AG04449 (cell line): ENCODE data around the gene PDE1C.

Experiments used
- CTCF ChIA-PET: fragments of 350-600 bp; formaldehyde crosslinking; extraction: SDS; loops from one replicate; lab custom pipeline; 2021; ENCODE audit warnings: antibody characterized with exemption; lab: Yijun Ruan, JAX
- POLR2A ChIA-PET: fragments of 400-600, 350-600 bp; formaldehyde crosslinking; extraction: SDS; loops from one replicate; lab custom pipeline; 2020; ENCODE audit warnings: antibody characterized with exemption, inconsistent platforms; lab: Yijun Ruan, JAX
- DNase-seq: peaks from one replicate; pipeline ENCODE4 v3.0.0-alpha.2; 2010; ENCODE audit warnings: low read depth, low spot score
- H3K4me3 ChIP-seq: 2 replicates; pipeline ENCODE4 v1.5.1; 2011; ENCODE audit warnings: low read depth, mild to moderate bottlenecking, control low read depth, low read length
- CTCF ChIP-seq: IDR thresholded peaks from one replicate; pipeline ENCODE4 v1.5.1; 2011; ENCODE audit warnings: mild to moderate bottlenecking, moderate library complexity, low read length, control low read depth, inconsistent platforms; ENCODE audit not compliant: insufficient read depth; ENCODE audit errors: missing control alignments

The PDE1C gene

GRCh38 chr7:31763548-31763947 lies 306.7 kb downstream of the PDE1C start:
- H3K4me3 ChIP-seq: no peak overlapping the region
- ChIA-PET CTCF (interaction anchor here (1.0 to 1.1 kb wide), 2 partner anchors 13 to 438 kb away, joined by 3 to 4 read pairs; no protein-coding TSS in a partner anchor), POLR2A (no interaction called here)
- no peak for DNase-seq
- peak; percentile 11 for TF ChIP-seq CTCF

GRCh38 chr7:31761646-31762045 lies 308.6 kb downstream of the PDE1C start:
- CTCF ChIA-PET: interaction anchor here (1.5 to 1.7 kb wide), 2 partner anchors 11 to 14 kb away, joined by 4 to 5 read pairs; no protein-coding TSS in a partner anchor
- no peak for TF ChIP-seq CTCF
- DNase-seq: no peak
- H3K4me3 ChIP-seq: no peak overlapping the region
- POLR2A ChIA-PET: no interaction called here

DNA sequence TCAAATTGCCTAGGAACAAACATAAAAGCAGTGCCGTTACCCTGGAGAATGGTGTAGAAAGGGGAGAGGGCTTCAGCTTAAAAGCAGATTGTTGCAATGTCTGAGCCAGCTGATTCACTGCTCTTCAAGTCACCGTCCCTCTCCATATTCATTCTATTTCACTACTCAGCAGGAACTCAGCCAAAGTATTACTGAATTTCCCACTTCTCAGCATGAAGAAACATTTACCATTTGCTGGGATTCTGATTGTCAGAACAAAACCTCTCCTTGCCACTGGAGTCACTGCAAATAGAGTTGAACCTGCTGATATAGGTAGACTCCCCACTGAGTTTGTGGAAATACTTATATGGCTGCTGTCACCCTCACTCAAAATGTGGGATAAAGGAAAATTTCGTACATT lies 311.5 kb downstream of the PDE1C start:
- CTCF ChIA-PET: no interaction called here
- DNase-seq: no peak
- POLR2A ChIA-PET: no interaction called here
- no peak for TF ChIP-seq CTCF
- no peak overlapping the region for H3K4me3 ChIP-seq

- ChIA-PET CTCF (interaction anchor here (1.3 kb wide), 1 partner anchor 17 kb away, joined by 3 read pairs; no protein-coding TSS in a partner anchor), POLR2A (no interaction called here)
- H3K4me3 ChIP-seq: no peak overlapping the region
- no peak for TF ChIP-seq CTCF
- DNase-seq: no peak
Measured at GRCh38 chr7:31751726-31752125, 318.5 kb downstream of the PDE1C start.

GRCh38 chr7:31748084-31748483 lies 322.1 kb downstream of the PDE1C start:
- POLR2A ChIA-PET: interaction anchor here (0.6 to 0.7 kb wide), 2 partner anchors 302 to 485 kb away, joined by 3 read pairs; no protein-coding TSS in a partner anchor
- no peak for TF ChIP-seq CTCF
- CTCF ChIA-PET: interaction anchor here (1.0 to 6.5 kb wide), 5 partner anchors 13 to 460 kb away, joined by 3 to 206 read pairs (median 4); no protein-coding TSS in a partner anchor
- no peak for DNase-seq
- H3K4me3 ChIP-seq: no peak overlapping the region

DNA sequence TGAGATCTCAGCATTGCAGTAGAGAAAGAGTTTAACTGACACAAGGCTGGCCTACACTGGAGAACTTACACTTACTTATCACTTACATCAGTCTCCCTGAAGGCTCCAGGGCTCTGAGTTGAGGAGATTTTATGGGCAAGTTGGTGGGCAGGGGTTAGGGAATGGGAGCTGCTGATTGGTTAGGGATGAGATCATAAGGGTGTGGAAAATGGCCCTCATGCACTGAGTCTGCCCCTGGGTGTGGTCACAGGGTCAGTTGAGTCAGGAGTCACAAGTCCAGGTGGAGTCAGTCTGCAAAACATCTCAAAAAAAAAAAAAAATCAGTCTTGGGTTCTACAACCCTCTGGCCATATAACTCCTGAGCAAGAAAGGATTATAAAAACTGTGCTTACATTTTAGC lies 322.7 kb downstream of the PDE1C start:
- no peak for TF ChIP-seq CTCF
- DNase-seq: no peak
- ChIA-PET CTCF (interaction anchor here (1.0 to 6.5 kb wide), 5 partner anchors 14 to 461 kb away, joined by 3 to 206 read pairs (median 4); no protein-coding TSS in a partner anchor), POLR2A (no interaction called here)
- no peak overlapping the region for H3K4me3 ChIP-seq
